IPS DF 4.7 (cell line): Measurements from ENCODE around the gene TBCD.

Experiments
- DNase-seq: peaks from one replicate; pipeline ENCODE4 v3.0.0-alpha.2; 2013; ENCODE audit warnings: low spot score; ENCODE audit errors: extremely low read depth

Gene TBCD

DNA sequence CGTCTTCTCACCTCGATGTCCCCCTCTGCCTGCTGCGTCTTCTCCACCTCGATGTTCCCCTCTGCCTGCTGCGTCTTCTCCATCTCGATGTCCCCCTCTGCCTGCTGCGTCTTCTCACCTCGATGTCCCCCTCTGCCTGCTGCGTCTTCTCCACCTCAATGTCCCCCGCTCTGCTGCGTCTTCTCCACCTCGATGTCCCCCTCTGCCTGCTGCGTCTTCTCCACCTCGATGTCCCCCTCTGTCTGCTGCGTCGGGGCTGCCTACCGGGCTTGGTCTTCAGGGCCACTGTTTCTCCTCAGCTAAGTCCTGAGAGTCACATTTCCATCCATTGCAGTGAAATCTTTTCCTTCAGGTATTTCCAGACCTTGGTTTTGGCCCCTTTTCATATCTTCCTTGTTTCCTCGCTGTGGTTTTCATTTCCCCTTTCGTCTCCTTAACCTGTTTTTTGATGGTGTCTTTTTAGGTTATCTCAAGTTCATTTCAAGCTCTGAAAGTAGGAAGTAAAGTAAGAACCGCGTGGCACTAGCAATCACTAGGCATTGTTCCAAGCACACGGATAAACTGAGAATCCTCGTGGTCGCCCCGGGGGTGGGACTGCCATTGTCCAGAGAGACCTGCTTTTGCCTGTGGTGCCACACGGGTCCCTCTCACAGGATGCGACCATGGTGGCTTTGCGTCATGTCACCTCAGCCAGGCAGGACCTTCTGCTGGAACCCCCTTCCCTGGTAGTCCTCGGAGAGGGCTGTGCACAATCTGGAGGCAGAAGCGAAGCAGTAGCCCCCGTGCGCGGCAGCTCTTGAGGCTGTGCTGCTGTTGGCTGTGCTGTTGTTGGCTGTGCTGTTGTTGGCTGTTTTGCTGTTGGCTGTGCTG, 97.4 kb downstream of the TBCD start:
- no peak for DNase-seq

DNA sequence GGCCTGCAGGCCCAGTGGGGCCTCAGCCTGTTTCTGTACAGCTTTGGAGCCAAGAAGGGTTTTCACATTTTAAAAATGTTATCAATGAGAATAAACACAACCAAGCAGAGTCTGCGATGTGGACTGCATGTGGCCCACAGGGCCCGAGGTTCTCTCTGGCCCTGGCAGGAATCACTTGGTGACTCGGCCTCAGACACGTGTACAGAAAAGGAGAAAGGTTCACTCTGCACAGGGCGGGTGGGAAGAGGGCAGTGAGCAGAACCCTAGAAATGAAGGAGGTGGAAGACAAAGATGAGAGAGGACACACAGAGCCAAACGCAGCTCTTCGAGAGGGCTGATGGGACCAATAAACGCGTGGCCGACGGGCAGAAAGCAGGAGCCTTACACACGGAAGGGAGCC, 99.5 kb downstream of the TBCD start:
- DNase-seq: no peak

DNA sequence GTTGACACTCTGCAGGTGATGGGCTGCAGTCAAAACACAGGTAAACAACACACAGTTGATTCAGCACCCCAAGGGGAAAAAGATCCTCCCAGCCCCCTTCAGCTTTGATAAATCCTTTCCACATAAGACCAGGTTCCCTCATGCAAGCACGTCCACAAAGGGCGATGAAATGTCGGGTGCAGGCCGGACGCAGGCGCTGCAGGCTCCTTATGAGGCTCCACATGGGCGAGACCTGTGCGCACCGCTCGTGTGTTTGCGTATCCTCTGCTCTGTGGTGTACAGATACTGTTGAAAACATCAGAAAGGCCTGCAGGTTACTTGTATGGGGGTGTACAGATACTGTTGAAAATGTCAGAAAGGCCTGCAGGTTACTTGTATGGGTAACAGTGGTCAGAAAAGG, 102.4 kb downstream of the TBCD start:
- DNase-seq: no peak

- no peak for DNase-seq
These were observed 104.5 kb downstream of the TBCD start for GRCh38 chr17:82856361-82856760.

- DNase-seq: no peak
These were observed 106.7 kb downstream of the TBCD start for GRCh38 chr17:82858376-82859126.

DNA sequence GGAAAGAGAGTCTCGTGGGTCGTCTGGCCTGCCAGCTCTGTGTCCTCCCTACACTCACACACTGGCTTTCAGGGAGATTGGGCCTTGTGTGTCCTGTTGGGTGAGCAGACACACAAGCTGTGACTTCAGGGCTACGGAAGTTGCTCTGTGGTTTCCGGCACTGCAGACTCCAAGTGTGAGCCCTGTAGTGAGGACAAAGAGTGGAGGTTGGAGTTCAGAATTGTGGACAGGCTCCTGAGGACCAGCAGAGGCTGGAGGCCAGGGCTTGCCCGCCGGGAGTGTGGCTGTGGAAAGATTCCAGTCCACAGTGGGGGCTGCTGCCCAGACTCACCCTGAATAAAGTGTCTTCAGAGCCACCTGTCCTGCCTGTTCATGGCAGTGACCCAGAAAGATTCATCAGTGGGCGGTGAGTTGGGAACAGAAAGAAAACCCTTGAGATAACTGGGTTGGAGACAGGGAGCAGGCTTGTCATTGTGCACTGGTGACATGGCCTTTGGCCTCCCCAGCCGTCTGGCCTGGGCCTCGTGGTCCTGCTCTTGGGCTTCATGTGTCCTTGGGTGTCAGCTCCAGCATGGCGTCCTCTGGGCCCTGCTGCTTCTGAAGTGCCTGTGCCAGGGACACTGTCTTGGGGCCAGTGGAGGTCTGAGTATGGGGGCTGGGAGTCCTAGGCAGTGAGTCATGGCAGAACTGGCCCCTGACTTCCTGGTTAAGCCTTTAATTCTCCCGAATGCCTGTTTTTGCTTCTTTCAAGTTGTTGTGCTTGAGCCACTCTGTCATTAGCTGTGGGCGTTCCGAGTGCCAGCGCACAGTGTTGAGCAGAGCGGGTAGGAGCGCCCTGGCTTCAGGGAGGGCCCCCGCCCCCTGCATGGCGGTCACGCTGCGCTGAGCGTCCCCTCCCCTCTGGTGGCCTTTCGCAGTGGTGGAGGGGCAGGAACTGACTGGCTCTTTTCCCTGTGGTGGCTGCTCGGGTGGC, 107.9 kb downstream of the TBCD start:
- no peak for DNase-seq

DNA sequence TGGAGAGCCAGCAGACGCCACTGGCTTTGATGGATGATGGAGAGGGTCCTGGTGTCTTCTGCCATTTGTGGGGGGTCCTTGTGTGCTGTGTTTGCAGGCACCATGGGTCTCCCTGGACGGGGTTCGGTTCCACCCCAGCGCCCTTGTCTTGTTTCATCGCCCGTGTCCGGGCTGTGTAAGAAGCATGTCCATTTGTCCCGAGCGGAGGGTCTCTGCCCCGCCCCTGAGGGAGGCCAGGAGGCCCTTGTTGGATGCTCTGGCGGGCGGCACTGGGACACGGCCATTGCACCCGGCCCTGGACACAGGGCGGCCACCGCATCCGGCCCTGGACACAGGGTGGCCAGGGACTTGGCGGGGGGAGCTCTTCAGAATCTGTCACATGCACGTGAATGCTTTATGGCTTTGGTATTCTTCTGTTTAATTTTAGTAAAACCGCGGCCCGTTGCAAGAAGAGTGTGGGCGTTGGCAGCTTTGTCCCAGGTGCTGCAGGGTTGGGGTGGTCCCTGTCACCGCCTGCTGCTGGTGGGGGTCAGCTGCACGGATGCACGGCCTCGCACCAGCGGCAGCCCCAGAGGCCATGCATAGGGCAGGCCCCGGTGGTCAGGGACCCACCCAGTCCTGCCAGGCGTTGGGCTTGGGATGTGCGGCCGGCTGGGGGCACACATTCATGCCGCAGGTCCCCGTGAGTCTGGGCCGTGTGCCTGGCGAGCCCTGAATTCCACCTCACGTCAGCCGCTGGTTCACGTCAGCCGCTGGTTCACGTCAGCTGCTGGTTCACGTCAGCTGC, 108.9 kb downstream of the TBCD start:
- DNase-seq: no peak

- no peak for DNase-seq
These were observed 109.5 kb downstream of the TBCD start for GRCh38 chr17:82861393-82861775.

GRCh38 chr17:82862191-82862590, 110.3 kb downstream of the TBCD start:
- DNase-seq: no peak

- DNase-seq: no peak
These were observed 111.0 kb downstream of the TBCD start for GRCh38 chr17:82862737-82863382.

DNA sequence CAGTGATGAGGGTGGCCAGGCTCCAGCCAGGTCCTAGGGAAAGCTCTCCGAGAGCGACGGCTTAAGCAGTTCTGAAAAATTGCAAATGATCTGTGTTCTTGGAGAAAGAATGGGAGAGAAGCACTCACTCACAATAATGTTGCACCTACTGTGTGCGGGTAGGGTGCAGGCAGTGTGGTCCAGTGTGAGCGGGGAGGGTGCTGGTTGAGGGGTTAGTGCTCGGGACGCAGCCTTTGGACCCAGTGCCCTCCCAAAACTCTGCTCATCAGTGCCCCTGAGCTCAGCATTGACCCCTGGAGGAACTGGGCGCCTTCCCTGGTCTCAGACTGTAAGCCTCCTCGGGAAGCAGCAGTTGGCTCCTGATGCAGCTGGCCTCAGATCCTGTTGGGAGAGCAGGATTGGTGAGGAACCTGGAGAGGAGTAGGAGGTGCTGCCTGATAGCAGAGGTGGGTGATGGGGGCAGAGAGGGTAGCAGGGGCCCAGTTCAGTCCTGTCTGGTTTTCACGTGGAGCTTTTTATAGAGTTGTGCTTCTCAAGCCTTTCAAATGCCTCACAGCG, 111.6 kb downstream of the TBCD start:
- no peak for DNase-seq

DNA sequence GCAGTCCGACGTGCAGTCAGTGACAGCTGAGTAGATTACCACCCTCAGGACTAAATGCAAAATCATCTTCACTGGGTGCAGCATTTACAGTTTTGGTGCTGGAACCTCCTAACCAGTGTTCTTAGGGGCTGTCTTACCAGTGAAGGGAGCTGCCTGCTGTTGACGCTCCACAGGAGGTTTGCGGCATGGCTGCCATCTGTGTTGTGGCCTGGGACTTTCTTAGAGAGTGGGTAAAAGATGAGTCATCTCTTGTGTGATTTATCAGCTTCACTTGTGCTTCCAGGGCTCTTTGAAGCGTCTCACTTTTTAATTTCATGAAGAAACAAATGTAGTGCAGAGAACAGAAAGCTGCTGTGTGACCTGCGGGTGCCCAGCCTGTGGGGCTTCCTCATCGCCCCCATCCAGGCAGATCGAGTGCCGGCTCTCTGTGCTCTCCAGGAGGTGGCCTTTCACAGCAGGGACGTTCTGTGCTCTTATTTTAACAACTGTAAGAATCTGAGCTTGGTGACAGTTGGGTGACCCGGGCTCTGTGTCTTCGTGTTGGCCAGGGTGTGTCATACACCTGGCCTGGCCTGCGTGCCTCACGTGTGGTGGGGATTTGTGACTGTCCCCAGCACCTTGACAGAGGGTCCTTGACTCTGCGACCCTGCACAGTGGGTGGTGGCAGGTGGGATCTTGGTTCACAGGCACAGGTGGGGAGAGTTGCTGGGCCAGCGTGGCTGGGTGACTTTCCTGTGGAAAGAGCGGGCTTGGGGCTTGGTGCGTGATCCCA, 112.3 kb downstream of the TBCD start:
- no peak for DNase-seq

- DNase-seq: no peak
These were observed 112.9 kb downstream of the TBCD start for GRCh38 chr17:82864713-82865248.

GRCh38 chr17:82865274-82865673, 113.4 kb downstream of the TBCD start:
- no peak for DNase-seq

DNA sequence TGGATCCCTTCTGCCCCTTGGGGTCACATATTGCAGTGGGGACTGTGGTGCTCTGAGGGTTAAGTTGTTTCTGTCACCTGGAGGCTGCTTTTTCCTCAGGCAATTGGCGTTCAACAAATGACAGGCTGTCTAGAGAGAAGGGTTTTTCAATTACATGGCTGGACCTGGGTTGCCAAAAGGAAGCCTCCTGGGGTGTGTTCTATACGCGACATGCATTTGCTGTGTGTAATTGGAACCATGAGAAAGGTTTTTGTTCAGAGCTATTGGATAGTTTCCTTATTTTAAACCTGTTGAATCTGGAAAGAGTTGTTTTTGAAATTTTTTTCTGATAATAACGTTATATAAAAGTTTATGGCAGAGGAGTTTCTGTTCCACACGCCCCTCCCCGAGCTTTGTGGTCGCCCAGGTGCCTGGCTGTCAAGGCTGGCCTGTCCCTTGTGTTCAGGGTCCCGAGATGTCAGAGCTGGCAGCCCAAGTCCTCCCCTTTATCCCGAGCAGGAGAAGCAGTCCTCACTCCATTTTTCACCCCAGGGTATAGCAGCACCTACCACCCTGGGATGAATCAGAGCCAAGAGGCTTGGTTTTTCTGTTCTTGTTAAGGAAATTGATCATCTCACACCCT, 114.0 kb downstream of the TBCD start:
- no peak for DNase-seq

GRCh38 chr17:82866590-82867191, 114.8 kb downstream of the TBCD start:
- DNase-seq: no peak

GRCh38 chr17:82867763-82868325, 116.0 kb downstream of the TBCD start:
- DNase-seq: no peak

GRCh38 chr17:82868715-82869131, 116.9 kb downstream of the TBCD start:
- no peak for DNase-seq
